Spleen (tissue), 7 donors: Measurements from ENCODE around the gene RPRD1B.

ENCODE experiments used
- POLR2A ChIP-seq, 3 donors: fragments of 450-650 bp; IDR thresholded peaks; one replicate each; pipeline ENCODE4 v1.5.1; 2017; ENCODE audit warnings: antibody characterized with exemption in 3 of 3, mild to moderate bottlenecking in 1 of 3
- TF ChIP-seq, protein P1 (sequence below), 11 experiments: fragments of 200-600 bp in 7 of 11; fragments of 450-650 bp in 4 of 11; sonication (generic) in 4 of 11; IDR thresholded peaks in 8 of 11; conservative IDR thresholded peaks in 3 of 11; 1 replicate in 7 of 11; 2 replicates in 4 of 11; pipeline versions ENCODE4 v1.4.0 to v1.8.0; 2016 to 2021; ENCODE audit warnings: antibody characterized with exemption in 11 of 11, inconsistent platforms in 4 of 11, mild to moderate bottlenecking in 1 of 11
- donor health status: DM: no; HTN: no; CAD: no; lungs with moderate emphysema.
- donor health status: DM: no; HTN: no; CAD: no.
- donor health status: DM: no; HTN: no; CAD: no.

GRCh38 chr20:38139156-38139912 lies 105.8 kb downstream of the RPRD1B start:
- no peak for TF ChIP-seq POLR2A (IDR thresholded peaks at IDR 0.05)
- TF ChIP-seq, protein P1, sequence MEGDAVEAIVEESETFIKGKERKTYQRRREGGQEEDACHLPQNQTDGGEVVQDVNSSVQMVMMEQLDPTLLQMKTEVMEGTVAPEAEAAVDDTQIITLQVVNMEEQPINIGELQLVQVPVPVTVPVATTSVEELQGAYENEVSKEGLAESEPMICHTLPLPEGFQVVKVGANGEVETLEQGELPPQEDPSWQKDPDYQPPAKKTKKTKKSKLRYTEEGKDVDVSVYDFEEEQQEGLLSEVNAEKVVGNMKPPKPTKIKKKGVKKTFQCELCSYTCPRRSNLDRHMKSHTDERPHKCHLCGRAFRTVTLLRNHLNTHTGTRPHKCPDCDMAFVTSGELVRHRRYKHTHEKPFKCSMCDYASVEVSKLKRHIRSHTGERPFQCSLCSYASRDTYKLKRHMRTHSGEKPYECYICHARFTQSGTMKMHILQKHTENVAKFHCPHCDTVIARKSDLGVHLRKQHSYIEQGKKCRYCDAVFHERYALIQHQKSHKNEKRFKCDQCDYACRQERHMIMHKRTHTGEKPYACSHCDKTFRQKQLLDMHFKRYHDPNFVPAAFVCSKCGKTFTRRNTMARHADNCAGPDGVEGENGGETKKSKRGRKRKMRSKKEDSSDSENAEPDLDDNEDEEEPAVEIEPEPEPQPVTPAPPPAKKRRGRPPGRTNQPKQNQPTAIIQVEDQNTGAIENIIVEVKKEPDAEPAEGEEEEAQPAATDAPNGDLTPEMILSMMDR (IDR thresholded peaks at IDR 0.05 in 8 of 11, conservative IDR thresholded peaks at IDR 0.05 in 3 of 11): no peak
